T47D (cell line): ENCODE results near the gene TAC4.

Experiments
- DNase-seq, 2 experiments: peaks; one replicate each; pipeline versions ENCODE4 v3.0.0 to v3.0.0-alpha.2; 2011 to 2012; ENCODE audit warnings: low read depth in 1 of 2, low spot score in 1 of 2
- JUND ChIP-seq: IDR thresholded peaks from 2 replicates; pipeline ENCODE4 v1.6.1; 2012; ENCODE audit warnings: low read depth
- in situ Hi-C: cut with HindIII; loops from 2 replicates; pipeline ENCODE4 v1.10.0; 2016; ENCODE audit warnings: low sequenced_read_pairs, low pct_unique_long_range_greater_than_20kb

Gene TAC4

DNA sequence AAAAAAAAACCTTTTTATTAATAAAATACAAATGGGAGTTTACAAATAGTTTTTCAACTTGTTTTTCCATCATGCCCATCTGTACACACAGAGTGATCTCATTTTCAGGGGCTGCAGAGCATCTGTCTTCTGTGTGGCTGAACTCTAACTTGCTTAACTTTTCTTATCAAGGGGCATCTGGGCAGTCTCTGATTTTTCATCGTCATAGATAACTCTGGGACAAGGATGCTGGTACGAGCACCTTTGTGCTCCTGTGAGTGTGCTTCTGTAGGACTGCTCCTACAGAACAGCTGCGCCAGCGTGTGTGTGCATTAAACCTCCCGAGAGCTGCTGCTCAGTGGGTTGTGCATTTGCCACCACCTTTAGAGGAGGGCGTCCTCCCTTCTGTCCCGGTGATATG is 34.6 kb upstream of the TAC4 start:
- TF ChIP-seq JUND, result no peak
- in situ Hi-C loops, result no loop called here
- DNase-seq, result no peak

DNA sequence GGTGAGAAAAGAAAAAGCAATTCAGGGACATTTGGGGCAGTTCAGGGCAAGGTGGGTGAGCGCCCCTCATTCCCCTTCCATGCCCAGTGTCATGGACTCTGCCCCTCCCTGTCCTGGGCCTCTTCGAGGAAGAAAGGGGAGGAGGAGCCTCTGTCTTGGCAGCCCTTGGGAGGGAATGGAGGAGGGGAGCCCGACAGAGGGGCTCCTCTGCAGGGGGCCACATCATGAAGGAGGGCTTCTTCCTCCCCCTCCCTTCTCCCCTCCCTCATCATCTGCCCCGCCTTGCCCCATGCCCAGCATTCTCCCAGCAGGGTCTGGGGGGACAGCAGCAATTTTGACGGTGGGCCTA is 33.2 kb upstream of the TAC4 start:
- no peak for DNase-seq
- in situ Hi-C loops, result no loop called here
- TF ChIP-seq JUND, result no peak

DNA sequence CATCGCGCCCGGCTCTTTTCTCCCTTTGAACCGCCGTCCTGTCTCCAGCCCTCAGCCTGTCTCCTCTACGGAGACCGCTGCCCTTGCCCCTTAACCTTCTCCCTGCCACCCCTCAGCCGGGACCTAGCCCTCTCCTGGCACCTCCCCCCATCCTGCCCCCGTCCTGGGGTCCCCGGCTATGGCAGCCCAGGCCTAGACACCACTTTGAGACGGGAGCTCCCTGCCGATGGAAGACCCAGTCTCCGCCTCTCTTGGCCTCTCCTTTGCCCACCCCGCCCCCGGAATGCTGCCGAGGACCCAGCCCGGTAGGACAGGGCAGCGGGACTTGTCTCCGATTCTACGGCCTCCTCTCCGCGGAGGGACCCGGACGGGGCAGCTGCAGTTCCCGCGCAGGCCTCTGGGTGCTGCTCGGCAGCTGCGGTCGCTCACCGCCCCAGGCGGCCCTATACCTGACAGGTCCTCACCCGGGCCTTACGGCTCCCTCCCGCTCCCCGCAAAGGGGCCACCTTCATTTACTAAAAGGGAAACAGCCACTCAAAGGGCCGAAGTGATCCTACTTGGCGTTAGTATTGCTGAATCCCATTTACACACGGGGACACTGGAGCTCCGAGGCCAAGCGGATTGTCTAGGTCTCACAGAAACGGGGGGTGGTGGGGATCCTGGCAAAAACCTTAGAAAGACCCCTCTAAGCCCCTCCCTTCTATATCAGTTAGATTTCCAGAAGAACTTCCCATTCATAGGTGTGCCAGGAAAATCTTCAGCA is 32.6 kb upstream of the TAC4 start:
- no peak for TF ChIP-seq JUND
- peak; percentile 93 to 97 for DNase-seq
- in situ Hi-C loops, result no loop called here

- DNase-seq, result no peak
- no peak for TF ChIP-seq JUND
- in situ Hi-C loops, result no loop called here
These were observed 31.3 kb upstream of the TAC4 start for GRCh38 chr17:49878931-49879904.

DNA sequence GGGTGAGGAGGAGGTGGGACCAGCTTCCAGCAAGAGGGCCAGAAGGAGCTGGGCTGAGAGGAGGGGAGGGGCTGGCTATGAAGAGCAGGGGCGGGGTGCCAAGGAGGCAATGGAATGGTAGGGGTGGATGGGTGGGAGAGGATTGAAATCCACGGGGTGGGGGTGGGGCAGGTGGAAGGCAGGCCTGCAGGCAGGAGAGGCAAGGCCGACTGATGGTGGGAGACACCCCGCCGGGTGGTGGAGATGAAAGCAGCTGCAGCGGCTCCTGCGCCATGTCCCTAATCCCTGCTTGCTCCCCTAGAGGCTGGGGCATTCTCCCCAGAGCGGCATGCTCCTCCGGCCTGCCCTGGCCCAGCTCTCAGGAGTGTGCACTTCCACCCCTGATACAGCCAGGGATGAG is 27.8 kb upstream of the TAC4 start:
- TF ChIP-seq JUND, result no peak
- DNase-seq, result no peak
- in situ Hi-C loops, result no loop called here

GRCh38 chr17:49874911-49875310 is 27.0 kb upstream of the TAC4 start:
- in situ Hi-C loops, result no loop called here
- TF ChIP-seq JUND, result no peak
- DNase-seq, result no peak

- no peak for DNase-seq
- no peak for TF ChIP-seq JUND
- in situ Hi-C loops, result no loop called here
These were observed 26.1 kb upstream of the TAC4 start for GRCh38 chr17:49873926-49874325.

GRCh38 chr17:49873466-49873865 is 25.6 kb upstream of the TAC4 start:
- in situ Hi-C loops, result no loop called here
- TF ChIP-seq JUND, result no peak
- DNase-seq, result peak in 1 of 2 experiments; percentile 64

GRCh38 chr17:49872754-49873377 is 25.0 kb upstream of the TAC4 start:
- in situ Hi-C loops, result no loop called here
- no peak for DNase-seq
- TF ChIP-seq JUND, result no peak

DNA sequence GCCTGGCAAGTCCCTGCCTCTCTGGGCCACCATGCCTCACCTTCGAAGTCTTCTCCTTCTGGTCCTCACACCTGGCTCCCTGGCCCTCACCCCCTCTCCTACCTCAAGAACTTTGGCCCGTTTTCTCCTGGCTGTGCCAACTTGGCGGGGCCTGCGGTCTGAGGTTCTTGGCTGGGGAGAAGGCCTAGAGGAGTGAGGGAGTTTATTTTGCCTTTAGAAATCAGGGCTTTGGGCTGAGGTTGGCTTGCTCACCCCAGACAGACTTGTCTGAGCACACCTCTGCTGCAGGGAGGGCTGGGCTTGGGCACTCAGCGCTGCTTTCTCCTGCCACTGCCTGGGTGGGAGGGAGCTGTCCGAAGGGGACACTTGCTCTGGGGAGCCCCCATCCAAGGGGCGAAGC is 23.3 kb upstream of the TAC4 start:
- TF ChIP-seq JUND, result no peak
- no peak for DNase-seq
- in situ Hi-C loops, result no loop called here

GRCh38 chr17:49870298-49870697 is 22.4 kb upstream of the TAC4 start:
- in situ Hi-C loops, result no loop called here
- no peak for DNase-seq
- no peak for TF ChIP-seq JUND

GRCh38 chr17:49869038-49869374 is 21.1 kb upstream of the TAC4 start:
- TF ChIP-seq JUND, result no peak
- in situ Hi-C loops, result no loop called here

GRCh38 chr17:49866882-49867413 is 19.1 kb upstream of the TAC4 start:
- no peak for TF ChIP-seq JUND
- in situ Hi-C loops, result no loop called here
- DNase-seq, result no peak

More at GRCh38 chr17:49869038-49869374, 21.1 kb upstream of the TAC4 start:
- no peak for DNase-seq
